Spleen (tissue), 11 donors: ENCODE measurements around the gene ST6GALNAC5. TPM values are rescaled to one million over a fixed set of nuclear protein-coding genes. Genes with fewer than 3 reads are reported as not detected.

ENCODE experiments used
- DNase-seq: peaks from one replicate; pipeline ENCODE4 v3.0.0-alpha.2; 2020
- H3K27ac ChIP-seq, 8 donors: fragments of 200-600 bp; sonication (generic) in 7 of 8; 1 replicate in 4 of 8; 2 replicates in 4 of 8; pipeline versions ENCODE4 v1.5.0 to v1.8.0; 2016 to 2021; ENCODE audit warnings: inconsistent platforms in 4 of 8, mild to moderate bottlenecking in 4 of 8, moderate library complexity in 1 of 8
- H3K27me3 ChIP-seq, 7 donors: fragments of 200-600 bp; sonication (generic) in 6 of 7; replicated peaks in 1 of 7; 1 replicate in 4 of 7; 2 replicates in 3 of 7; pipeline versions ENCODE4 v1.5.0 to v1.8.0; 2016 to 2021; ENCODE audit warnings: inconsistent platforms in 3 of 7, mild to moderate bottlenecking in 1 of 7
- H3K36me3 ChIP-seq, 6 donors: fragments of 200-600 bp; sonication (generic) in 5 of 6; 1 replicate in 4 of 6; 2 replicates in 2 of 6; pipeline versions ENCODE4 v1.5.0 to v1.8.0; 2016 to 2021; ENCODE audit warnings: inconsistent platforms in 2 of 6
- H3K4me1 ChIP-seq, 6 donors: fragments of 200-600 bp; sonication (generic) in 5 of 6; 1 replicate in 3 of 6; 2 replicates in 3 of 6; pipeline versions ENCODE4 v1.5.0 to v1.8.0; 2016 to 2021; ENCODE audit warnings: inconsistent platforms in 3 of 6
- H3K4me3 ChIP-seq, 8 donors: fragments of 200-600 bp; sonication (generic) in 7 of 8; 1 replicate in 4 of 8; 2 replicates in 4 of 8; pipeline versions ENCODE4 v1.5.0 to v1.8.0; 2016 to 2021; ENCODE audit warnings: inconsistent platforms in 4 of 8, mild to moderate bottlenecking in 4 of 8, moderate library complexity in 2 of 8
- H3K9me3 ChIP-seq, 8 donors: fragments of 200-600 bp; sonication (generic) in 7 of 8; 1 replicate in 4 of 8; 2 replicates in 4 of 8; pipeline versions ENCODE4 v1.5.0 to v1.8.0; 2016 to 2021; ENCODE audit warnings: inconsistent platforms in 4 of 8
- CTCF ChIP-seq, 11 experiments: fragments of 200-600 bp in 7 of 11; fragments of 450-650 bp in 4 of 11; sonication (generic) in 4 of 11; IDR thresholded peaks in 8 of 11; conservative IDR thresholded peaks in 3 of 11; 1 replicate in 7 of 11; 2 replicates in 4 of 11; pipeline versions ENCODE4 v1.4.0 to v1.8.0; 2016 to 2021; ENCODE audit warnings: antibody characterized with exemption in 11 of 11, inconsistent platforms in 4 of 11, mild to moderate bottlenecking in 1 of 11
- POLR2A ChIP-seq, 3 donors: fragments of 450-650 bp; IDR thresholded peaks; one replicate each; pipeline ENCODE4 v1.5.1; 2017; ENCODE audit warnings: antibody characterized with exemption in 3 of 3, mild to moderate bottlenecking in 1 of 3
- POLR2AphosphoS5 ChIP-seq, 3 donors: sonication (generic); formaldehyde crosslinking; IDR thresholded peaks; one replicate each; pipeline ENCODE4 v1.5.1; 2017; ENCODE audit warnings: antibody characterized with exemption in 3 of 3
- WGBS, 5 donors: extraction: QIAGEN DNeasy Blood & Tissue Kit in 3 of 5; methylation state at CpG; one replicate each; pipeline versions ENCODE4 v1.1.5 to v1.1.7; 2013 to 2018; 5-methylcytosine and 5-hydroxymethylcytosine counted together
- intact Hi-C: fragments of 100-400 bp; cut with DNase I; formaldehyde crosslinking; loops from one replicate; pipeline ENCODE4 v1.15.0; 2023; ENCODE audit warnings: low total_unique reads
- polyA plus RNA-seq, 3 donors: library from polyadenylated mRNA; stranded (reverse); fragments of 200-250 nt; gene quantifications; one replicate each; pipeline ENCODE4 v1.2.1, GENCODE V29; 2013
- total RNA-seq, 7 donors: library from RNA; depleted of rRNA in 3 of 7; stranded (reverse); fragments of >200 nt in 3 of 7; fragmentation: NEBNext Ultra II Directional in 4 of 7; extraction: Animal tissue kit (Norgen Biotek cat#: 25700) in 4 of 7; gene quantifications; one replicate each; pipeline versions ENCODE4 v1.1.0 to v1.2.1, GENCODE V29; 2016 to 2021
- donor health status: healthy with polysubstance abuse.
- donor health status: DM: no; HTN: no; CAD: no; lungs with moderate emphysema.
- donor health status: DM: no; HTN: no; CAD: no.
- donor health status: Bipolar disorder and iron deficiency.
- donor health status: healthy.
- donor health status: DM: no; HTN: no; CAD: no.
- donor health status: DM: yes; HTN: yes; CAD: no.

Gene ST6GALNAC5
- total and polyA plus RNA-seq, 10 donors = 0.15 to 2.3 (median 1.6) TPM

- no peaks in the 10 kb centered on the region for H3K36me3 ChIP-seq
- H3K9me3 ChIP-seq = no peaks in the 10 kb centered on the region
- WGBS, 5 donors = 17 to 39% (median 21%) methylated on average over 3 of the region's 3 CpGs
- TF ChIP-seq CTCF (IDR thresholded peaks at IDR 0.05 in 8 of 11, conservative IDR thresholded peaks at IDR 0.05 in 3 of 11) (no peak), POLR2A (IDR thresholded peaks at IDR 0.05) (no peak), POLR2AphosphoS5 (IDR thresholded peaks at IDR 0.05) (no peak)
- H3K27me3 ChIP-seq = no peaks in the 10 kb centered on the region
- no peak for DNase-seq
- no peak overlapping the region for H3K27ac ChIP-seq
- intact Hi-C loops = no loop called here
- H3K4me3 ChIP-seq = no peak overlapping the region
- H3K4me1 ChIP-seq = no peaks in the 10 kb centered on the region
These were observed 180.8 kb downstream of the ST6GALNAC5 start for GRCh38 chr1:77047978-77048614.

GRCh38 chr1:77048615-77049005, 181.3 kb downstream of the ST6GALNAC5 start:
- no peaks in the 10 kb centered on the region for H3K36me3 ChIP-seq
- H3K4me3 ChIP-seq = no peak overlapping the region
- H3K27ac ChIP-seq = no peak overlapping the region
- no peaks in the 10 kb centered on the region for H3K27me3 ChIP-seq
- DNase-seq = no peak
- intact Hi-C loops = no loop called here
- 24 to 51% (median 31%) methylated on average over 1 of the region's 1 CpG for WGBS, 5 donors
- H3K4me1 ChIP-seq = no peaks in the 10 kb centered on the region
- no peak for TF ChIP-seq CTCF (IDR thresholded peaks at IDR 0.05 in 8 of 11, conservative IDR thresholded peaks at IDR 0.05 in 3 of 11)
- TF ChIP-seq POLR2A (IDR thresholded peaks at IDR 0.05) = no peak
- no peak for TF ChIP-seq POLR2AphosphoS5 (IDR thresholded peaks at IDR 0.05)
- H3K9me3 ChIP-seq = no peaks in the 10 kb centered on the region

GRCh38 chr1:77051425-77051824, 184.1 kb downstream of the ST6GALNAC5 start:
- Histone ChIP-seq H3K4me3 (no peak overlapping the region), H3K4me1 (no peaks in the 10 kb centered on the region), H3K27me3 (no peaks in the 10 kb centered on the region), H3K9me3 (no peaks in the 10 kb centered on the region), H3K36me3 (no peaks in the 10 kb centered on the region), H3K27ac (no peak overlapping the region)
- DNase-seq = no peak
- TF ChIP-seq POLR2AphosphoS5 (IDR thresholded peaks at IDR 0.05) (no peak), CTCF (IDR thresholded peaks at IDR 0.05 in 8 of 11, conservative IDR thresholded peaks at IDR 0.05 in 3 of 11) (no peak), POLR2A (IDR thresholded peaks at IDR 0.05) (no peak)
- intact Hi-C loops = no loop called here
- whole genome bisulfite sequencing, 5 donors = 28 to 63% (median 44%) methylated on average over 1 of the region's 1 CpG

DNA sequence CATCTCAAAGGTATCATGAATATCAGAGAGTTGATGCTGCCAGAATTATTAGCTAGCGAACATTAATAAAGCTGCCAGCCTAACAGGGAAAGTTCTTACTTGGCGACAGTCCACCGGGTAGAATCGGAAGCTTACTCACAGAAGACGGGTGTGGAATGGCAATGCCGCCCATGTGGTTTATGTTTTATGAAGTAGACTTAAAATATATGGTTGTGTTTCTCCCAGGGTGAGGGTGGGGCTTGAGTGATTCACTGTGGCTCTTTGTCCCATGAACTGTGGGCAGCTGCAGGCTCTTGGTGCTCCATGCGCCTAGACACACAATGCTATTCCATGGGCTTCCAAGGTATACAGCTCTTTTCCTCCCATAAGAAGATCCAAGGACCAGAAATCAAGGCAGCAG, 189.2 kb downstream of the ST6GALNAC5 start:
- no peak for TF ChIP-seq POLR2AphosphoS5 (IDR thresholded peaks at IDR 0.05)
- TF ChIP-seq CTCF (IDR thresholded peaks at IDR 0.05 in 8 of 11, conservative IDR thresholded peaks at IDR 0.05 in 3 of 11) = no peak
- no peak for TF ChIP-seq POLR2A (IDR thresholded peaks at IDR 0.05)
- Histone ChIP-seq H3K27ac (no peak overlapping the region), H3K36me3 (no peaks in the 10 kb centered on the region), H3K4me1 (no peaks in the 10 kb centered on the region), H3K9me3 (no peaks in the 10 kb centered on the region), H3K27me3 (no peaks in the 10 kb centered on the region), H3K4me3 (no peak overlapping the region)
- intact Hi-C loops = no loop called here
- WGBS, 5 donors = 88 to 97% (median 93%) methylated on average over 7 of the region's 7 CpGs
- no peak for DNase-seq
